Measurements from ENCODE around the gene ITPR2. TPM values are rescaled to one million over a fixed set of nuclear protein-coding genes. Genes with fewer than 3 reads are reported as not detected.

ITPR2 gene
- total and polyA plus RNA-seq, 2 of the 8 experiments (the other 6 are each of a cell fraction or from before 2014, with no cell fraction given) = 4.1 to 48.3 TPM

GRCh38 chr12:26740991-26741390, 92.0 kb downstream of the ITPR2 start:
- no peak overlapping the region for H3K23ac ChIP-seq (ENCODE audit: insufficient read length)
- H2BK120ac ChIP-seq (replicated peaks; ENCODE audit: low read depth, low read length) = no peak overlapping the region
- no peak for DNase-seq (ENCODE audit: low read depth in 1 of 2, low spot score in 2 of 2)
- no peak overlapping the region for H3K4ac ChIP-seq (replicated peaks; ENCODE audit: insufficient read length, low read depth, low read length)
- no peak overlapping the region for H2BK15ac ChIP-seq (ENCODE audit: low read length)
- no peak overlapping the region for H2AK5ac ChIP-seq (ENCODE audit: low read depth, low read length)
- no peak overlapping the region for H4K8ac ChIP-seq (ENCODE audit: extremely low read depth, insufficient read depth, low read length)
- H3K9ac ChIP-seq (replicated peaks in 1 of 4; ENCODE audit: extremely low read depth in 1 of 4, low read depth in 3 of 4, low read length in 3 of 4) = no peak overlapping the region
- no peak overlapping the region for H3K4me3 ChIP-seq (ENCODE audit: extremely low read depth in 1 of 4, insufficient read depth in 2 of 4, low read depth in 3 of 4, low read length in 4 of 4)
- no peaks in the 10 kb centered on the region for H3K36me3 ChIP-seq (ENCODE audit: control insufficient read depth in 2 of 4, insufficient read depth in 4 of 4, low read length in 3 of 4)
- H3K18ac ChIP-seq (ENCODE audit: extremely low read depth, low read length) = no peak overlapping the region
- peaks cover 1% of the 10 kb centered on the region; the same call in 1 of the 2 replicates for H3K23me2 ChIP-seq (ENCODE audit: low read depth, low read length)
- no peak overlapping the region for H3K56ac ChIP-seq (replicated peaks; ENCODE audit: insufficient read length, low read depth, low read length)
- ChIA-PET POLR2A (ENCODE audit: partially characterized antibody) (no interaction called here), CTCF (ENCODE audit: partially characterized antibody) (no interaction called here)
- FAIRE-seq = no peak
- H3K27ac ChIP-seq (ENCODE audit: low read depth, low read length) = no peak overlapping the region
- no peaks in the 10 kb centered on the region for H4K20me1 ChIP-seq (replicated peaks in 1 of 2; ENCODE audit: control insufficient read depth in 1 of 2, insufficient read depth in 2 of 2, low read length in 2 of 2)
- H3K79me2 ChIP-seq (ENCODE audit: control insufficient read depth in 1 of 2, insufficient read depth in 2 of 2, low read length in 2 of 2) = peaks cover 2 to 13% of the 10 kb centered on the region in 2 experiments; a peak in 2 of 4 replicates
- H2BK20ac ChIP-seq (ENCODE audit: low read length) = no peak overlapping the region
- H2BK12ac ChIP-seq (ENCODE audit: low read depth, low read length) = no peak overlapping the region
- H3K14ac ChIP-seq (ENCODE audit: insufficient read length) = no peak overlapping the region
- H3K4me2 ChIP-seq (ENCODE audit: insufficient read depth in 1 of 2, low read depth in 2 of 2, low read length in 2 of 2) = no peak overlapping the region
- H4K5ac ChIP-seq (ENCODE audit: insufficient read length, low read depth, low read length) = no peak overlapping the region
- H3K4me1 ChIP-seq (replicated peaks in 1 of 4; ENCODE audit: control insufficient read depth in 3 of 4, insufficient read depth in 4 of 4, low read length in 3 of 4) = peaks cover 0 to 4% (median 0%) of the 10 kb centered on the region in 4 experiments; a peak in 1 of 7 replicates
- H2BK5ac ChIP-seq (ENCODE audit: low read depth, low read length) = no peak overlapping the region
- H2AFZ ChIP-seq (ENCODE audit: low read length) = no peak overlapping the region
- peaks cover 0 to 1% (median 0%) of the 10 kb centered on the region in 4 experiments; a peak in 1 of 7 replicates for H3K27me3 ChIP-seq (replicated peaks in 1 of 4; ENCODE audit: control insufficient read depth in 3 of 4, extremely low read depth in 1 of 4, insufficient read depth in 3 of 4, low read length in 3 of 4)
- peaks cover 4% of the 10 kb centered on the region in 2 experiments; a peak in 2 of 4 replicates for H3K9me3 ChIP-seq (ENCODE audit: insufficient read depth in 2 of 2, low read depth in 1 of 2, low read length in 1 of 2)
- H3K79me1 ChIP-seq (ENCODE audit: low read depth, low read length) = no peaks in the 10 kb centered on the region
- H4K91ac ChIP-seq (replicated peaks; ENCODE audit: insufficient read length, low read length) = no peak overlapping the region
- 88% methylated on average over 4 of the region's 4 CpGs; no CpG with 5 or more reads in 1 of the 2 experiments for WGBS, 2 experiments (ENCODE audit: extremely low coverage in 1 of 2, insufficient coverage in 1 of 2, insufficient read length in 1 of 2, insufficient replicate concordance in 2 of 2, low coverage in 1 of 2, low lambda C conversion rate in 2 of 2, missing lambda C conversion rate in 1 of 2)
- TF ChIP-seq USF2 (IDR thresholded peaks at IDR 0.05; ENCODE audit: low read length) (no peak), TAF7 (optimal IDR thresholded peaks at IDR 0.05; ENCODE audit: borderline replicate concordance, low read depth, low read length) (no peak), NANOG (IDR thresholded peaks at IDR 0.05; ENCODE audit: insufficient read depth, low read depth, low read length, poor library complexity, severe bottlenecking) (no peak), POLR2AphosphoS5 (IDR thresholded peaks at IDR 0.05; ENCODE audit: low read depth, low read length) (no peak), CHD2 (IDR thresholded peaks at IDR 0.05; ENCODE audit: low read length) (no peak), MAFK (IDR thresholded peaks at IDR 0.05; ENCODE audit: low read depth, low read length) (no peak), CHD1 (IDR thresholded peaks at IDR 0.05; ENCODE audit: low read depth, low read length) (no peak), RXRA (IDR thresholded peaks at IDR 0.05; ENCODE audit: insufficient read depth, low read depth, low read length) (no peak), RAD21 (IDR thresholded peaks at IDR 0.05 in 1 of 2, conservative IDR thresholded peaks at IDR 0.05 in 1 of 2; ENCODE audit: low read depth in 2 of 2, low read length in 2 of 2) (no peak), EZH2 (IDR thresholded peaks at IDR 0.05; ENCODE audit: low read depth, low read length, severe bottlenecking) (no peak), CBX5 (IDR thresholded peaks at IDR 0.05; ENCODE audit: low read depth, low read length) (no peak), POU5F1 (IDR thresholded peaks at IDR 0.05; ENCODE audit: low read depth, low read length) (no peak)
